K562 (cell line): ENCODE data around the gene TMEM143. TPM values are rescaled to one million over a fixed set of nuclear protein-coding genes. Genes with fewer than 3 reads are reported as not detected.

Experiments
- ATAC-seq: fragments of 200-7000 bp; cut with Tn5 transposase; 3 replicates; pipeline ENCODE4 v1.9.1; 2020; ENCODE audit warnings: moderate library complexity
- BruUV-seq: library from RNA; stranded (reverse); fragments of 400-500 nt; replicated peaks from 2 replicates; lab custom pipeline; 2021; lab: Mats Ljungman, UMichigan
- CTCF ChIA-PET: fragments of 300-600 bp; formaldehyde crosslinking; extraction: SDS; loops from one replicate; lab custom pipeline; 2021; ENCODE audit warnings: low intra/inter-chr PET ratio; lab: Yijun Ruan, JAX
- POLR2A ChIA-PET: fragments of 300-600, 350-650 bp; sonication (Branson Sonifier 250); formaldehyde crosslinking; extraction: SDS; loops from one replicate; lab custom pipeline; 2021; ENCODE audit warnings: antibody characterized with exemption, inconsistent platforms; lab: Yijun Ruan, JAX
- DNase-seq, 4 experiments: peaks; one replicate each; pipeline versions ENCODE4 v3.0.0 to v3.0.0-alpha.2; 2011 to 2018; ENCODE audit warnings: low spot score in 3 of 4, mixed read lengths in 3 of 4; ENCODE audit errors: extremely low read depth in 1 of 4
- FAIRE-seq: peaks from 2 replicates; lab custom pipeline; 2011; peaks lifted over from hg19 to GRCh38; lab: Jason Lieb, UNC
- H2AFZ ChIP-seq: 2 replicates; pipeline ENCODE4 v1.6.0; 2011; ENCODE audit warnings: low read depth, low read length, control low read depth, inconsistent platforms
- H3K27ac ChIP-seq: fragments of 200-600 bp; 3 replicates; pipeline ENCODE4 v1.8.0; 2011; ENCODE audit warnings: low read depth, mild to moderate bottlenecking, control low read depth, inconsistent platforms, low read length, moderate library complexity, mixed read lengths; ENCODE audit errors: extremely low read depth
- H3K27me3 ChIP-seq, 2 experiments: fragments of 300-600 bp in 1 of 2; 2 replicates in 1 of 2; 3 replicates in 1 of 2; pipeline versions ENCODE4 v1.6.0 to v1.8.0; 2011; ENCODE audit warnings: inconsistent platforms in 2 of 2, low read length in 2 of 2, mild to moderate bottlenecking in 1 of 2, mixed read lengths in 1 of 2, moderate library complexity in 1 of 2; ENCODE audit not compliant: control insufficient read depth in 2 of 2, insufficient read depth in 2 of 2
- H3K36me3 ChIP-seq: fragments of 300-600 bp; 3 replicates; pipeline ENCODE4 v1.8.0; 2011; ENCODE audit warnings: mild to moderate bottlenecking, low read length, inconsistent platforms; ENCODE audit not compliant: control insufficient read depth, insufficient read depth
- H3K4me1 ChIP-seq, 2 experiments: fragments of 200-600 bp in 1 of 2; replicated peaks in 1 of 2; 2 replicates in 1 of 2; 3 replicates in 1 of 2; pipeline versions ENCODE4 v1.5.1 to v1.8.0; 2011; ENCODE audit warnings: inconsistent platforms in 2 of 2, low read length in 2 of 2, mild to moderate bottlenecking in 1 of 2, mixed read lengths in 1 of 2, moderate library complexity in 1 of 2; ENCODE audit not compliant: control insufficient read depth in 2 of 2, insufficient read depth in 2 of 2
- H3K4me2 ChIP-seq: 2 replicates; pipeline ENCODE4 v1.6.1; 2011; ENCODE audit warnings: low read length, control low read depth, inconsistent platforms, mixed read lengths; ENCODE audit not compliant: insufficient read depth
- H3K4me3 ChIP-seq: fragments of 200-600 bp; sonication (generic), shearing (Covaris generic); 2 replicates; pipeline ENCODE4 v1.5.1; 2016; ENCODE audit warnings: control low read depth, inconsistent platforms
- H3K79me2 ChIP-seq: fragments of 200-600 bp; 3 replicates; pipeline ENCODE4 v1.8.0; 2011; ENCODE audit warnings: low read length, inconsistent platforms; ENCODE audit not compliant: control insufficient read depth, insufficient read depth
- H3K9ac ChIP-seq, 2 experiments: 2 replicates each; pipeline versions ENCODE4 v1.6.0 to v1.6.1; 2011; ENCODE audit warnings: low read depth in 2 of 2, low read length in 2 of 2, control low read depth in 1 of 2, inconsistent platforms in 1 of 2, mild to moderate bottlenecking in 1 of 2, mixed read lengths in 1 of 2; ENCODE audit not compliant: insufficient read depth in 1 of 2
- H3K9me1 ChIP-seq: one replicate; pipeline ENCODE4 v1.6.0; 2011; ENCODE audit warnings: inconsistent platforms, mild to moderate bottlenecking, low read length, moderate library complexity; ENCODE audit not compliant: control insufficient read depth, insufficient read depth
- H3K9me3 ChIP-seq: replicated peaks from 2 replicates; pipeline ENCODE4 v1.5.1; 2011; ENCODE audit warnings: low read depth, low read length, inconsistent platforms; ENCODE audit not compliant: control insufficient read depth, insufficient read depth
- H4K20me1 ChIP-seq: replicated peaks from 2 replicates; pipeline ENCODE4 v1.6.1; 2011; ENCODE audit warnings: low read length, inconsistent platforms, mixed read lengths; ENCODE audit not compliant: control insufficient read depth, insufficient read depth
- BCLAF1 ChIP-seq, 2 experiments: fragments of 450-650 bp in 1 of 2; IDR thresholded peaks; 2 replicates each; pipeline ENCODE4 v1.6.1; 2011 to 2017; ENCODE audit warnings: low read depth in 2 of 2, antibody characterized with exemption in 1 of 2, borderline replicate concordance in 1 of 2, low read length in 1 of 2, mild to moderate bottlenecking in 1 of 2, mixed read lengths in 1 of 2; ENCODE audit not compliant: control insufficient read depth in 1 of 2
- C11orf30 ChIP-seq: fragments of 450-650 bp; IDR thresholded peaks from 2 replicates; pipeline ENCODE4 v1.6.1; 2016; ENCODE audit warnings: low read depth, mild to moderate bottlenecking
- ILK ChIP-seq: fragments of 450-650 bp; IDR thresholded peaks from 2 replicates; pipeline ENCODE4 v1.6.1; 2016; ENCODE audit warnings: missing genetic modification characterization, low read depth, mild to moderate bottlenecking, missing compliant biosample characterization, moderate library complexity, borderline replicate concordance
- NFIC ChIP-seq: fragments of 450-650 bp; IDR thresholded peaks from 2 replicates; pipeline ENCODE4 v1.6.1; 2017; ENCODE audit warnings: mild to moderate bottlenecking, inconsistent platforms
- NR2C1 ChIP-seq, 2 experiments: fragments of 450-650 bp; IDR thresholded peaks; 2 replicates each; pipeline ENCODE4 v1.6.1; 2017; ENCODE audit warnings: mild to moderate bottlenecking in 2 of 2, antibody characterized with exemption in 1 of 2, inconsistent platforms in 1 of 2, missing compliant biosample characterization in 1 of 2, missing genetic modification characterization in 1 of 2
- POLR2B ChIP-seq: fragments of 450-650 bp; IDR thresholded peaks from 2 replicates; pipeline ENCODE4 v1.6.1; 2018; ENCODE audit warnings: low read depth; ENCODE audit not compliant: partially characterized antibody
- THRAP3 ChIP-seq: fragments of 450-650 bp; IDR thresholded peaks from 2 replicates; pipeline ENCODE4 v1.6.1; 2016; ENCODE audit warnings: mild to moderate bottlenecking, inconsistent platforms, borderline replicate concordance
- ZC3H11A ChIP-seq: IDR thresholded peaks from 2 replicates; pipeline ENCODE4 v1.6.1; 2012; ENCODE audit warnings: low read depth, low read length, improper control_type of control experiment
- ZNF174 ChIP-seq: fragments of 250-450 bp; sonication (Bioruptor Pico); IDR thresholded peaks from 2 replicates; pipeline ENCODE4 v1.4.0; 2020; ENCODE audit warnings: mild to moderate bottlenecking
- WGBS: fragments of 100-300 bp; shearing (Covaris generic); methylation state at CpG from one replicate; pipeline ENCODE4 v1.1.6; 2016; ENCODE audit warnings: low coverage, mixed read lengths; ENCODE audit not compliant: insufficient coverage; ENCODE audit errors: missing lambda C conversion rate; 5-methylcytosine and 5-hydroxymethylcytosine counted together
- in situ Hi-C: fragments of 300-500 bp; cut with MboI; formaldehyde crosslinking; loops from 4 replicates; pipeline ENCODE4 v1.15.0; 2018; ENCODE audit warnings: inconsistent platforms, mixed read lengths
- intact Hi-C: fragments of 100-400 bp; cut with micrococcal nuclease; formaldehyde crosslinking; loops from 2 replicates; pipeline ENCODE4 v1.14.2; 2022
- polyA plus RNA-seq, 8 experiments: library from polyadenylated mRNA; depleted of rRNA in 4 of 8; stranded (reverse) in 5 of 8; unstranded in 3 of 8; fragments of >200 nt; fragmentation: Nextera tagmentation in 2 of 8; fragmentation: Illumina TruSeq in 1 of 8; extraction: Ambion mirVana in 2 of 8; extraction: Trizol in 1 of 8; gene quantifications; 2 replicates each; pipeline versions ENCODE4 v1.2.1 to v1.2.3, GENCODE V29; 2011 to 2014; ENCODE audit warnings: inconsistent platforms in 1 of 8, missing spikeins in 1 of 8
- total RNA-seq, 7 experiments: library from RNA; depleted of rRNA in 6 of 7; stranded (reverse); fragments of >200 nt in 6 of 7; fragmentation: Illumina TruSeq in 2 of 7; extraction: Trizol in 2 of 7; gene quantifications; 2 replicates each; pipeline versions ENCODE4 v1.2.1 to v1.2.3, GENCODE V29; 2011 to 2021; ENCODE audit warnings: low replicate concordance in 1 of 7
- TF ChIP-seq, protein P1 (sequence below), 2 experiments: fragments of 450-650 bp in 1 of 2; sonication (generic) in 1 of 2; formaldehyde crosslinking in 1 of 2; IDR thresholded peaks in 1 of 2; conservative IDR thresholded peaks in 1 of 2; 2 replicates each; pipeline versions ENCODE4 v1.6.1 to v1.8.1; 2016 to 2023; ENCODE audit warnings: mild to moderate bottlenecking in 2 of 2, moderate library complexity in 2 of 2, inconsistent platforms in 1 of 2, missing genetic modification reagents in 1 of 2
- TF ChIP-seq, protein P2 (sequence below), 3 experiments: fragments of 200-800 bp in 1 of 3; sonication (Bioruptor generic) in 1 of 3; sonication (generic) in 1 of 3; formaldehyde crosslinking in 1 of 3; IDR thresholded peaks; 2 replicates each; pipeline versions ENCODE4 v1.6.1 to v1.8.0; 2016 to 2022; ENCODE audit warnings: mild to moderate bottlenecking in 2 of 3, missing compliant biosample characterization in 2 of 3, missing genetic modification characterization in 2 of 3, missing genetic modification reagents in 1 of 3

The TMEM143 gene
- total and polyA plus RNA-seq, 9 of the 15 experiments (the other 6 are each of a cell fraction or from before 2014, with no cell fraction given), result 0.66 to 8.8 (median 4.3) TPM

- Histone ChIP-seq H3K36me3 (peaks cover 4% of the 10 kb centered on the region; the same call in 2 of the 3 replicates), H3K9me3 (no peaks in the 10 kb centered on the region), H4K20me1 (peaks cover 10% of the 10 kb centered on the region), H3K4me1 (peaks cover 39 to 79% of the 10 kb centered on the region in 2 experiments), H3K4me2 (peak overlapping the region; percentile 97), H3K79me2 (peaks cover 41% of the 10 kb centered on the region), H3K9me1 (no peaks in the 10 kb centered on the region), H3K9ac (peak overlapping the region; percentile 80 to 96), H3K4me3 (peak overlapping the region; percentile 75), H3K27me3 (no peaks in the 10 kb centered on the region), H3K27ac (peak overlapping the region; percentile 84), H2AFZ (peak overlapping the region; percentile 77)
- peak in 1 of 4 experiments; percentile 48 for DNase-seq
- TSS peak; percentile 86 for BruUV-seq
- ChIA-PET POLR2A (no interaction called here), CTCF (no interaction called here)
- intact Hi-C loops, result loop anchor here (2.0 to 10.0 kb wide), 5 partner anchors 21 to 97 kb away; partner anchors contain the start of genes CYTH2, EMP3 and SYNGR4
- peak; percentile 80 for FAIRE-seq
- no peak for ATAC-seq
- 13% methylated on average over 22 of the region's 22 CpGs for WGBS
- in situ Hi-C loops, result no loop called here
- TF ChIP-seq THRAP3, result peak; percentile 75
- TF ChIP-seq NFIC, result peak; percentile 36; the same call in 1 of the 2 replicates
- TF ChIP-seq ILK, result no peak
- TF ChIP-seq, protein P1, sequence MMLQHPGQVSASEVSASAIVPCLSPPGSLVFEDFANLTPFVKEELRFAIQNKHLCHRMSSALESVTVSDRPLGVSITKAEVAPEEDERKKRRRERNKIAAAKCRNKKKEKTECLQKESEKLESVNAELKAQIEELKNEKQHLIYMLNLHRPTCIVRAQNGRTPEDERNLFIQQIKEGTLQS (IDR thresholded peaks at IDR 0.05), result no peak
- TF ChIP-seq, protein P1 (CRISPR knock-in tag; conservative IDR thresholded peaks at IDR 0.05), result no peak
- no peak for TF ChIP-seq BCLAF1 (IDR thresholded peaks at IDR 0.05; ENCODE audit: borderline replicate concordance in 1 of 2, control insufficient read depth in 1 of 2, low read depth in 2 of 2, low read length in 1 of 2)
- no peak for TF ChIP-seq ZC3H11A
- no peak for TF ChIP-seq NR2C1 (IDR thresholded peaks at IDR 0.05)
- no peak for TF ChIP-seq NR2C1 (tag; IDR thresholded peaks at IDR 0.05)
- TF ChIP-seq C11orf30, result no peak
- TF ChIP-seq ZNF174 (CRISPR knock-in tag), result no peak
- peak; percentile 69 for TF ChIP-seq POLR2B
- TF ChIP-seq, protein P2, sequence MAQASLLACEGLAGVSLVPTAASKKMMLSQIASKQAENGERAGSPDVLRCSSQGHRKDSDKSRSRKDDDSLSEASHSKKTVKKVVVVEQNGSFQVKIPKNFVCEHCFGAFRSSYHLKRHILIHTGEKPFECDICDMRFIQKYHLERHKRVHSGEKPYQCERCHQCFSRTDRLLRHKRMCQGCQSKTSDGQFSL (CRISPR knock-in tag; IDR thresholded peaks at IDR 0.05), result 0 out of 2 replicates have a peak, but pooled peaks have one; percentile 42
- TF ChIP-seq, protein P2 (tag; IDR thresholded peaks at IDR 0.05), result no peak
These were observed 33.7 kb upstream of the TMEM143 start for GRCh38 chr19:48397263-48398101.
